ENCODE measurements around the gene ATOH1. TPM values are rescaled to one million over a fixed set of nuclear protein-coding genes. Genes with fewer than 3 reads are reported as not detected.

The ATOH1 gene
- total RNA-seq, 1 donor from 2014 or later, result not detected

DNA sequence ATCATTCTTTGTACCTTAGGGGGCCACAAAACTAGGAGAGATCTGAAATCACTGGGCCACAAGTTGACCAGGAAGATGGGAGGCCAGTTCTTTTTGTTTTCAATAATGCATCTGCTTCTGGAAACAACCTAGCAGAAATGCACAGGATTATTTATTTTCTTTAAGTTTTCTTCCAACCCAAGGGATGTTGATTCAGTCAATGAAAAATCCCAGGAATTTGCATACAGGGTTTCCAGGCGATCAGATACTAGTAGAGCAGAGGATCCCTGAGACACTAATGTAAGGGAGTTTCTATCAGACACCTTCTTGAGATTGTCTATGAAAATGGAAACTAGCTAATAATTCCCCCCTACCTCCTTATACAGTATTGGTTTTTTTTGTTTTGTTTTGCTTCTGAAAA is 7.4 kb downstream of the ATOH1 start:
- DNase-seq, result no peak

GRCh38 chr4:93839704-93840103 is 11.2 kb downstream of the ATOH1 start:
- no peak for DNase-seq

DNA sequence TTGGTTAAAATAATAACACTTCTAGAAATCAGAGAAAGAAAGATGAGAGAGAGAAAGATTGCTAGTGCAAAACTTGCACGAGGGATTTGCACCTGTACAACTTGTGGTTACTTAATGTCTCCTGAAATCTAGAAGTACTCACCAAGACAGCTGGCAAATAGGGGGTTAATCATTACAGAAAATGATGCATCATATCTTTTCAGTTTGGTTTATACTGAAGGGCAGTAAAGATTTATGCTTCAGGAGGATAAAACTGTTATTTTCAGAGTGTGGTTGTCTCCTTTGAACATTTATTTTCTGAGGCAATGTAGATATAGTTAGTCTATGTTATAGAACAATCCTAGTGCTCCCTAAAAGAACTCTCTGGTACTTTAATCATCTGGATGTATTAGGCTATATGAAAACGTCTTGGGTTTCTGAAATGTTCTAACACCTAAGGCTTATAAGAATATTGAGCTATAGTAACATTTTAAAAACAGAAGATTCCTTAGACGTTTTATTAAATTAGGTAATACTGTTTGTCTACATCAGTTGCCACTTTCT is 13.3 kb downstream of the ATOH1 start:
- DNase-seq, result no peak

GRCh38 chr4:93842601-93843252 is 14.2 kb downstream of the ATOH1 start:
- DNase-seq, result no peak

GRCh38 chr4:93843772-93844171 is 15.2 kb downstream of the ATOH1 start:
- DNase-seq, result no peak

DNA sequence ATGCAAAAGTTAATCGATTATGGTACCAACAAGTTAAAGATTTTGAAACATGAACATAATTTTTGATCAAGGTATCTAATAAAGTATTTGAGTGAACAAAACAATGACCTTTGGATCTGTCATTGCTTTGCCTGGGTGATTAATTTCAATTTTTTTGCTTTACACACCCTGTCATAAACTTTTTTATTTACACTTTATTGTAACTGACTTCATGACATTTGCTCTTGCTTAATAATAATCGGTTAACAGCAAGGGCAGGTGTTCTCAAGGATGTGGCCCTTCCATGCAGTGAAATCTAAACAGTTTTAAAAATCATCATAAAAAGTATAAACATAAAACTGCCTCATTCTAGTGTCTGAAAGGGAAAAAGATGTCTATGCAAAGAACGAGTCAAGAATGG is 24.1 kb downstream of the ATOH1 start:
- no peak for DNase-seq

DNA sequence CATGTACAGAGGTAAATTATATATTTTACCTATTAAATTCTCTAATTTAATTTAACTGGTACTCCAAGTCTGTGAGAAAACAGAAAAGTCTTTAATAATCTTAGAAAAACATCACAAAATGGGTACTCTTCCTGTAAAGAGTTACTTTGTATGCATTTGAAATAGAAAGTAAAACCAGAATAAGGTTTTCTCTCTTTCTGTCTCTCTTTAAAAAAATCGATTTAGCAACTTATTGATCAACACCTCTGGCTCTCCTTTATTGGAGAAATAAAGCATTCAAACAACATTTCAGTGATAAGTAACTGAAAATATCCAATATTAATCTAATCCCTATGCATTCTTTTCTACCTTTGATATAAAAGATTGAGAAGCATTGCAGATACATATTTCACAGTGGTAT is 27.4 kb downstream of the ATOH1 start:
- no peak for DNase-seq

DNA sequence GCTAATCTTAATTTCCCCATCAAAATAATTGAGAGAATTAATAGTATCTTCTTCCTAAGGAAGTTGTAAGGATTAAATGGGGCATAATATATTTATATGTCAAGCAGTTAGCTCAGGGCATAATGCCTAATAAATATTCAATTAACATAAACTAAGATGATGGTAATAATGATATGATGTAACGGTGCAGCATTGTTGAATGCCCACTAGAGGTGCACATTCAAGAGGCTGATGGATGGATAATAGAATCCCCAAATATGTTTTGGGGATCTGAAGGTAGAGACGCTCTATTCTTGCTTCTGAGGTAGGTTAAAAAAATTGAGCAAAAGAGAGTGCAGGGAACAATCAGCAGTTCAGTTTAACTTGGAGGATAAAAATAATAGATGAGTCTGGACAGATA is 37.1 kb downstream of the ATOH1 start:
- DNase-seq, result no peak

DNA sequence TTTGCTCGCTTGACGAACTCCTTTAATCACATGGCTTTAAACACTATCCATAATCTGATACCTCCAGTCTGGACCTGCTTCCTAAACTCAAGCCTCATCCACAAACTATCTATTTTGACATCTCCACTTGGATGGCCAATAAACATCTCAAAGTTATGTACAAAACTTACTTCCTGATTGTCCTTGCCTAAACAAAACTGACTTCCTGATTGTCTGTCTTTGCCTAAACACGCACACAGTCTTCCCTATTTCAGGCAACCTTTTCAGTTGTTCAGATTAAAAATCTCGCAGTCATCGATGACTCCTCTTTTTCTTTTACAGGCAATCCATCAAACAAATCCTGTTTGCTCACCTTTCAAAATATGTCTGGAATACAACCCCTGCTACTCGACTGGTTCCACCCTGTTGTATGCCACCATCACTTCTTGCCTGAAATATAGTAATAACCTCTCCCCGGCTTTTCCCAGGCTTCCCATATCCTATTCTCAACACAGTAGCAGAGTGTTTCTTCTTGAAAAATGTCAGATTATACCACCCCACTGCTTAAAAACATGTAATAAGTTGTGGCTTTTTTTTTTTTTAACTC is 39.0 kb downstream of the ATOH1 start:
- no peak for DNase-seq

- no peak for DNase-seq
Measured at GRCh38 chr4:93870876-93871458, 42.4 kb downstream of the ATOH1 start.

- DNase-seq, result no peak
Measured at GRCh38 chr4:93876754-93877153, 48.2 kb downstream of the ATOH1 start.

- DNase-seq, result no peak
Measured at GRCh38 chr4:93878566-93878965, 50.0 kb downstream of the ATOH1 start.

- no peak for DNase-seq
Measured at GRCh38 chr4:93879919-93880318, 51.4 kb downstream of the ATOH1 start.

Small RNA genes lying within 50 kb of the gene (small RNA-seq; reads per million reads assigned to genes)
- not detected for gene RNA5SP164 (ENCODE audit: low replicate concordance)
